Measurements from ENCODE around the gene CTRL. TPM values are rescaled to one million over a fixed set of nuclear protein-coding genes. Genes with fewer than 3 reads are reported as not detected.

CTRL gene
- total and polyA plus RNA-seq, 2 donors (not counting 3 experiments of a cell fraction or from before 2014, with no cell fraction given): 1.0 to 1.1 TPM

- POLR2A ChIA-PET: no interaction called here
- peaks cover 3 to 44% of the 10 kb centered on the region in 2 experiments for H3K36me3 ChIP-seq (ENCODE audit: control insufficient read depth in 2 of 2, extremely low read depth in 1 of 2, insufficient read depth in 2 of 2, low read length in 2 of 2)
- CTCF ChIA-PET: interaction anchor here (0.8 to 5.4 kb wide), 5 partner anchors 23 to 154 kb away, joined by 3 to 106 read pairs (median 4); no protein-coding TSS in a partner anchor
- BruUV-seq (replicated peaks): no TSS peak
- no peaks in the 10 kb centered on the region for H3K9me3 ChIP-seq (replicated peaks; ENCODE audit: control insufficient read depth, insufficient read depth, low read length)
- no peaks in the 10 kb centered on the region for H3K9me1 ChIP-seq (replicated peaks; ENCODE audit: control insufficient read depth, extremely low read depth, insufficient read depth, low read length)
- no peak overlapping the region for H3K4me2 ChIP-seq (ENCODE audit: insufficient read depth, low read length)
- TF ChIP-seq, protein P1, sequence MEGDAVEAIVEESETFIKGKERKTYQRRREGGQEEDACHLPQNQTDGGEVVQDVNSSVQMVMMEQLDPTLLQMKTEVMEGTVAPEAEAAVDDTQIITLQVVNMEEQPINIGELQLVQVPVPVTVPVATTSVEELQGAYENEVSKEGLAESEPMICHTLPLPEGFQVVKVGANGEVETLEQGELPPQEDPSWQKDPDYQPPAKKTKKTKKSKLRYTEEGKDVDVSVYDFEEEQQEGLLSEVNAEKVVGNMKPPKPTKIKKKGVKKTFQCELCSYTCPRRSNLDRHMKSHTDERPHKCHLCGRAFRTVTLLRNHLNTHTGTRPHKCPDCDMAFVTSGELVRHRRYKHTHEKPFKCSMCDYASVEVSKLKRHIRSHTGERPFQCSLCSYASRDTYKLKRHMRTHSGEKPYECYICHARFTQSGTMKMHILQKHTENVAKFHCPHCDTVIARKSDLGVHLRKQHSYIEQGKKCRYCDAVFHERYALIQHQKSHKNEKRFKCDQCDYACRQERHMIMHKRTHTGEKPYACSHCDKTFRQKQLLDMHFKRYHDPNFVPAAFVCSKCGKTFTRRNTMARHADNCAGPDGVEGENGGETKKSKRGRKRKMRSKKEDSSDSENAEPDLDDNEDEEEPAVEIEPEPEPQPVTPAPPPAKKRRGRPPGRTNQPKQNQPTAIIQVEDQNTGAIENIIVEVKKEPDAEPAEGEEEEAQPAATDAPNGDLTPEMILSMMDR (IDR thresholded peaks at IDR 0.05; ENCODE audit: extremely low read depth in 1 of 2, insufficient read depth in 1 of 2, low read depth in 1 of 2, low read length in 2 of 2): no peak
- TF ChIP-seq EZH2 (IDR thresholded peaks at IDR 0.05; ENCODE audit: borderline replicate concordance, low read depth, low read length, severe bottlenecking) (no peak), MYC (IDR thresholded peaks at IDR 0.05; ENCODE audit: low read depth, low read length) (no peak)
- no peaks in the 10 kb centered on the region for H3K4me1 ChIP-seq (ENCODE audit: control insufficient read depth, extremely low read depth, insufficient read depth, low read length)
- H3K27ac ChIP-seq (ENCODE audit: insufficient read depth, low read depth, low read length): no peak overlapping the region
- dilution Hi-C loops (cut with MboI; ENCODE audit: extremely low pct_ligation_motif_present, low sequenced_read_pairs): no loop called here
- H3K79me2 ChIP-seq (ENCODE audit: control insufficient read depth, insufficient read depth, low read length): no peaks in the 10 kb centered on the region
- intact Hi-C loops (cut with micrococcal nuclease): no loop called here
- DNase-seq (ENCODE audit: low read depth, low spot score): no peak
- no peaks in the 10 kb centered on the region for H4K20me1 ChIP-seq (replicated peaks; ENCODE audit: control insufficient read depth, extremely low read depth, insufficient read depth, low read length)
- H3K9ac ChIP-seq (replicated peaks; ENCODE audit: extremely low read depth, insufficient read depth, low read length): no peak overlapping the region
- no peak overlapping the region for H3K4me3 ChIP-seq (replicated peaks in 1 of 3; ENCODE audit: insufficient read depth in 1 of 3, low read depth in 1 of 3, low read length in 3 of 3)
- H2AFZ ChIP-seq (ENCODE audit: low read depth, low read length): no peak overlapping the region
- no peak for FAIRE-seq
- no peaks in the 10 kb centered on the region for H3K27me3 ChIP-seq (ENCODE audit: control insufficient read depth in 2 of 2, insufficient read depth in 2 of 2, low read length in 2 of 2)
These were observed 45.3 kb downstream of the CTRL start for GRCh38 chr16:67886387-67886786.

- Histone ChIP-seq H3K79me2 (ENCODE audit: control insufficient read depth, insufficient read depth, low read length) (no peaks in the 10 kb centered on the region), H3K9ac (replicated peaks; ENCODE audit: extremely low read depth, insufficient read depth, low read length) (no peak overlapping the region), H3K9me3 (replicated peaks; ENCODE audit: control insufficient read depth, insufficient read depth, low read length) (no peaks in the 10 kb centered on the region), H3K4me2 (ENCODE audit: insufficient read depth, low read length) (no peak overlapping the region), H3K9me1 (replicated peaks; ENCODE audit: control insufficient read depth, extremely low read depth, insufficient read depth, low read length) (no peaks in the 10 kb centered on the region), H3K27ac (ENCODE audit: insufficient read depth, low read depth, low read length) (no peak overlapping the region), H3K36me3 (ENCODE audit: control insufficient read depth in 2 of 2, extremely low read depth in 1 of 2, insufficient read depth in 2 of 2, low read length in 2 of 2) (peaks cover 3 to 48% of the 10 kb centered on the region in 2 experiments), H4K20me1 (replicated peaks; ENCODE audit: control insufficient read depth, extremely low read depth, insufficient read depth, low read length) (no peaks in the 10 kb centered on the region), H2AFZ (ENCODE audit: low read depth, low read length) (no peak overlapping the region), H3K4me1 (ENCODE audit: control insufficient read depth, extremely low read depth, insufficient read depth, low read length) (no peaks in the 10 kb centered on the region), H3K27me3 (ENCODE audit: control insufficient read depth in 2 of 2, insufficient read depth in 2 of 2, low read length in 2 of 2) (no peaks in the 10 kb centered on the region), H3K4me3 (replicated peaks in 1 of 3; ENCODE audit: insufficient read depth in 1 of 3, low read depth in 1 of 3, low read length in 3 of 3) (no peak overlapping the region)
- POLR2A ChIA-PET: no interaction called here
- CTCF ChIA-PET: interaction anchor here (0.6 to 5.4 kb wide), 3 partner anchors 41 to 155 kb away, joined by 4 to 106 read pairs (median 5); no protein-coding TSS in a partner anchor
- TF ChIP-seq GATA2 (IDR thresholded peaks at IDR 0.05; ENCODE audit: insufficient read depth, insufficient read length, low read depth, low read length) (no peak), MAX (IDR thresholded peaks at IDR 0.05; ENCODE audit: insufficient read depth, insufficient read length) (no peak)
- FAIRE-seq: no peak
- DNase-seq (ENCODE audit: low read depth, low spot score): no peak
- dilution Hi-C loops (cut with MboI; ENCODE audit: extremely low pct_ligation_motif_present, low sequenced_read_pairs) (no loop called here), intact Hi-C loops (cut with micrococcal nuclease) (no loop called here)
- no TSS peak for BruUV-seq (replicated peaks)
These were observed 45.7 kb downstream of the CTRL start for GRCh38 chr16:67885976-67886375.

Measured in endothelial cell of umbilical vein (primary cell).